HG02763 (cell line): Measurements from ENCODE around the gene EIF5AL1.
A peak's percentile ranks its signal among the peaks of the same experiment; 100 is the strongest.
"Not testable (repeated sequence)": the region's sequence is repeated elsewhere in the genome, so short reads cannot be mapped to it uniquely, and the experiment has no call there.

ENCODE experiments used
- ATAC-seq: cut with Tn5 transposase; IDR thresholded peaks from one replicate; pipeline ENCODE4 v1.9.1; 2021; ENCODE audit warnings: mild to moderate bottlenecking, moderate library complexity; ENCODE audit not compliant: unreplicated experiment

Gene EIF5AL1

DNA sequence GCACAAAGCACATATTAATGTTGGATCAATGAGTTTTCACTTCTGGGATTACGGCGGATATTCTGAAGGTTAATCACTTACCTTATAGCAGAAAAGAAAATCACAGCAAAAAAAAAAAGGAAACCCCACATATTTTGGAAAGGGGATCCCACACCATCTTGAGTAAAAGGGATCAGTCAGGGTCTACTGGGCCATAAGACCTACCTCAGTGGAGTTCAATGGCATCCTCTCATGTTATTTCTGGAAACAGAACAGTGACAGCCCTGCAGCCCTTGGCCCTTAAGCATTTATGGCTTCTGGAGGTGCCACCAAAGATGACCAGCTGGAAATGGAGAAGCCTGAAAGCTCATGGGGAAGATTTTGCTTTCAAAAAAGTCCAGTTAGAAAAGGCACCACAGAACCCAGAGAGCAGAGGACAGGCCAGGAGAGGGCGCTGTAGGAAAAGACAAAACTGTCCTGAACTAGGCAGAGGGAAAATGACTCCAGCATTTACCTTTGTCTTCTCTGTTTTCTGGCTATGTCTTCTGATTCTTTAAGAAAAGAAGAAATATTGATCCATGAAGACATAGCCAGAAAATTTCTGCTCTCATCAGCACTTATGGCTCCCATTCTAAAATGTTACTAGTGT, 2.9 kb upstream of the EIF5AL1 start:
- not testable (repeated sequence) for ATAC-seq

DNA sequence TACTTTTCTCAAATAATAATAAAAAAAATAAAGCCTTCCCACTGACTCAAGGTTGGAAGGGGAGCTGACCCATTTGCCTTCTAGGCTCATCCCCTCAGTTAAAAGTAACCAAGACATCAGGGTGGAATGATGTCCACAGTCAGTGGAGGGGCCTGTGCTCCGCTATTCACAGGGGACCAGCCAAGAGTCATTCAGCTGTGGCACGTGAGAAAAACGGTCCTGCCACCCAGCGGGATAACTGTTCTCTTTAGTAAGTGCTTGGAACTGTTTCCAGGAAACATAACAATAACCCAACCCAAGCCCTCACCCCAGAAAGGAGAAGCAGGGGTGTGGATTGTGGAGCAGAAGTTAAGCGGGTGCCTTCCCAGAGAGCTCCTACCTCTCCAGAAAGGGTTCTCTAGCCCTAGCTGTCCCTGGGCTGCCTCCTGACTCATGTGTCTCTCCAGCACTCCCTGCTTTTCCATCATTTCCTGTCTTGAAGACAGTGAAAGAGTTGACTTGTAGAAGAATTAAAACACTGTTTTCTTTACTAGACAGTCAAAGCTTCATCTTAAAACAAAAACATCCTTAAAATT, 2.3 kb upstream of the EIF5AL1 start:
- not testable (repeated sequence) for ATAC-seq

DNA sequence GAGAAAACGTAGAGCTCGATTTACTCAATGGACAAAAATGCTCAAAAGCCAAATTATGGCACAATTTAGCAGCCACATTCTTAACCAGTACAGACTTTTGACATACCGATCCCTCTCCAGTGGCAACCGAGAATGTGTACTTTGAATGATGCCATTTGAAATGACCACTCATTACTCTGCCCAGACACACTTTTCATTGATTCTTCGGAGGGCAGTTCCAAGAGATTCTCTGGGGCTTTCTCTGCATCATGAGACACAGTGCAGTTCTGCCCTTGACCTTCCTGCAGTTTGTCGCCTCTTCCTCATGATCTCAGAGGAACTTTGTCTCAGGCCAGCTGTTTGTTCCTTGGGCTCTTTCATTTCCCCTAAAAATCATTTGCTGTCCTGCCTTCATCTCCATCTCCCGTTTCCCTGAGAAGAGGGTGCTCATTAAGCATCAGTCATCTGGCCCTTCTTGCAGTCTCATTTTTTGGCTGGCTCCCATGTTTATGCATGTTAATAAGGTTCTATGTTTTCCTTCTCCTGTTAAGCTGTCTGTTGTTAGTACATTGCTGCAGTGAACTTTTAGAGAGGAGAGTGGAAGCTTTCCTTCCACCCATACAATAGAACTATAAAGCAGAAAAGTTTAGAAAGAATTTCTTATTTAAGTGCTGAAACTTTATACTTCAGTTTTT, 4.3 kb downstream of the EIF5AL1 start:
- not testable (repeated sequence) for ATAC-seq

DNA sequence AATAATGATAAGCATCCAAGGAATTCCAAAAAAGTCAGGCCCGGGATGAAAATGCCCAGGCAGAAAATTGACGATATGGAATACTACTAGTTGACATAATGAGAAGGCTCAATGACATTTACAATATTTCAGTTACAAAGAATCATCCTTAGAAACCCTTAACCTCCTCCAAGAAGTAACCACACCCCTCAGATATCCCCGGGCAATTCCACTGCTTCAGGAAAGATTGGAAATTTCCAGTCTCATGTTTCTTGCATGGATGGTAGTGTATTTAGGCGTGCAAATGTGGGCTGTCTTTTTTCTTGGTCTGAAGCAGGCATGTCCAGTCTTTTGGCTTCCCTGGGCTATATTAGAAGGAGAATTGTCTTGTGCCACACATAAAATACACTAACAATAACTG, 5.2 kb downstream of the EIF5AL1 start:
- ATAC-seq = not testable (repeated sequence)

DNA sequence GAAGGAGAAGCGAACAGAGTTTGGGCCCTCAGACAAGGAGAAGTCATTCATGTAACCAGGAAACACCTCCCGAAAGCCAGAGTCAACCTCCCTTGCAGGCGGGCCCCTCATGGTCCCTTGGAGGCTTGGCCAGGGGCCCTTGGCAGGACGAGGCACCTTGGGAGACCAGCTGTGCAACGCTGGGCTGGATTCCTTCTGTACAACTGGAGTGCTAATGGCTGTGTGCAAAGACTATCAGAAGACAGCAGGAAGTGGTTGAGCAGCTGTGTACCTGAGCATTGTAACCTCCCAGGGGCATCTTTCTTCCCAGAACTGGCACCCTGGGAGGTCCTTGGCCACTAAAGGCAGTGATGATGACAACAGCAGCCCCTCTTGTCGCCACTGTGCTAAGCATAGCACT, 9.4 kb downstream of the EIF5AL1 start:
- not testable (repeated sequence) for ATAC-seq

DNA sequence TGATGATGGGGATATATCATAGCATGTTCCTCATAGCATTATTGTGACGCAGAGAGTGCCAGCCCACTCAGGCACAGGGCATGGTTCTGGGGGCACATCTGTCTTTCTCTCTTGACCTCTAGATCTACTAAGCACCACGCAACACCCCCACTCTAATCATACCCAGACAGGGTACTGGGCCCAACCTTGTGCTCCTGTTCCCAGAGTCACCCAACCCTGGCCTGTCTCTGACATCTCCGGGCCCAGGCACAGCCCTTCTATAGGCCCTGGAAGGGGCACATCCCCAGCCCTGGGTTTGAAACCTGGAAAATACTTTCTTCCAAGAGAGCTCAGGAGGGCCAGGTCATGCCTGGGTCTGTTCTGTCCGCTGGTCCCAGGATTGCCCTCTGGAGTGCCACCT, 10.1 kb downstream of the EIF5AL1 start:
- not testable (repeated sequence) for ATAC-seq

DNA sequence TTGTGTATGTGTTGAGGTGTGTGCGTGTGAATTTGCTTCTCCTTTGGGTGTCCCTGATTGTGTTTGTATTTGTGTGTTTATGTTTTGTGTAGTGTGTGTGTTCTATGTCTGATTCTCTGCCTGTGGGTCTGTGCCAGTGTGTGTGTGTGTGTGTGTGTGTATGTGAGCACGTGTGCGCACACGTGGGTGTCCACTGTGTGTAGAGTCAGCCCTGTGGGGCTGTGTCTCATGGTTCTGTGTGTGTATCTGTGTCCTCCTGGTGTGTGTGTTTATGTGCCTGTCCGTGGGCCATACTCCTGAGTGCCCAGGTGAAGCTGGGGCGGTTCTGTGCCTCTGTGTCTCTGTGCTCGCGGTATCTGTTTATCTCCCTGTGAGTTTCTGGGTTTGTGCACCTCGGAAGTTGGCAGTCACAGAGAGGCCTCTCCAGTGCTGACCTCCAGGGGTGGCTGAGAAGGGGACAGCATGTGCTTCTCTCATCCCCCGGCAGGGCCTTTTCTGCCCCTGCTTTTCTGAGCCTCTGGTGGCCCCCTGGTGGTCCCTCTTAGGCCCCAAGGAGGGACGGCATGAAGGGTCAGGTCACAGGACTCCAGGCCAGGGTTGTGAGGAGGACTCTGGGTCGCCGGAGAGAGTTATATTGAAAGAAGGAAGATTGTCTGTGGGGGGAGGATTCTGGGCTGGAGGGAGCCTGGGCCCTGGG, 11.0 kb downstream of the EIF5AL1 start:
- ATAC-seq = not testable (repeated sequence)

DNA sequence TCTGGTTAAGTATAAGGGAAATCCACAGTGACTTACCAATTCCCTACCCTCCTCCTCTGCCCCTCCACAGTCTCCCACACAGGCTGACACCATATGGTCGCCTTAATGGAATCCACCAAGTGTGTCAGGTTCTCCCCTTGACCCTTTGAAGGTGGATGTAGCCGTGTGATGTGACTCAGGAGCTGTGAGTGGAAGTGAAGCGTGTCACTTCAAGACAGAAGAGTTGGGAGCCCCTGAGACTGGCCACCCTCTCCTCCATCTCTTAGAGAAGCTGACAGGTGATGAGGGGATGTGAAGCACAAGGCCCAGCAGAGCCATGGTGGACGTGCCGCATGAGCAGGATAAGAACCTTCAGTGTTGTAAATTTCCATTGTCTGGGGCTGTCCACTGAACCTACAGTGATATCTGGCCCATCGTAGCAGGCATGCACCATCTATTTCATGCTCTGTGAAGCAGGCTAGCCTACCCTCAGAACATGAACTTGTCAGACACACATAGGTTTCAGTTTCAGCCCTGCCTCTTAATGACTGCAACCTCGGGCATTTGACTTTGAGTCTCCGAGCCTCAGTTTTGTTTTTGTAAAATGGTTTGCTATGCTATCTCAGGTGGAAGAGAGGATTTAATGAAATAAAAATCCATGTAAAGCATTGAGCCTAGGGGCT, 12.8 kb downstream of the EIF5AL1 start:
- peak; percentile 86 for ATAC-seq

DNA sequence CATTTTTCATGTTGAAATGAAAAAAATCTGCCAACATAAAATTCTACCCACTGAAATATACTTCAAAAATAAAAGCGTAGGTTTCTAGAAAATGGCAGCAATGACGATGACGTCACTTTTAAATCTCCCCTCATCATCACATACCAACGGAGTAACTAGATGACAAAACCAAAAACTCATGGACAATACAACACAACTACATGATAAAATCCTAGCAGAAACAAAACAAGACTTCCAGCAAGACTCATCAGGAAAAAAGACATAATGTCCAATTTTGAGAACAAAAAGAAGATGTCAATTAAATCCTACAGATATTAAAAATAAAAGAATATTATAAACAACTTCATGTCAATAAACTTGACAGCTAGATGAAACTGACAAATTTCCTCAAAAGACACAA, 15.9 kb downstream of the EIF5AL1 start:
- not testable (repeated sequence) for ATAC-seq

DNA sequence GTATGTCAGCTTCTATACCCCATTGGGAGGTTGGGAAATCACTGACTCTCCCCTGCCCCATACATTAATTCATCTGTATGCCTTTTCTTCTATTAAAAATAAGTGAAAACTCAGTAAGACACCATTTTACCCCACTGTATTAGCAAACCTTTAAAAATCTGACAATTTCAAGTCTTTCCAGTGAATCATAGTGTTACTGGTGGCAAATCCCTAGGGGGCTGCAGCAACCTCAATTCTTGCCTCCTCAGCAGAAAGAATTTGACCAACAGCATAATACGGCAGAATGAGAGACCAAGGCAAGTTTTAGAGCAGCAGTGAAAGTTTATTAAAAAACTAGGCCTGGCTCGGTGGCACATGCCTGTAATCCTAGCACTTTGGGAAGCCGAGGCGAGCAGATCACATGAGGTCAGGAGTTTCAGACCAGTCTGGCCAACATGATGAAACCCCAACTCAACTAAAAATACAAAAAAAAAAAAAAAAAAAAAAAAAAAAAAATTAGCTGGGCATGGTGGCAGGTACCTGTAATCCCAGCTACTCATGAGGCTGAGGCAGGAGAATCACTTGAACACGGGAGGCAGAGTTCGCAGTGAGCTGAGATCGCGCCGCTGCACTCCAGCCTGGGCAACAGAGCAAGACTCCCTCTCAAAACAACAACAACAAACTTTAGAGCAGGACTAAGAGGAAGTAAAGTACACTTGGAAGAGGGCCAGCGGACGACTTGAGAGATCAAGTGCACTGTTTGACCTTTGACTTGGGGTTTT, 21.0 kb downstream of the EIF5AL1 start:
- ATAC-seq = not testable (repeated sequence)

DNA sequence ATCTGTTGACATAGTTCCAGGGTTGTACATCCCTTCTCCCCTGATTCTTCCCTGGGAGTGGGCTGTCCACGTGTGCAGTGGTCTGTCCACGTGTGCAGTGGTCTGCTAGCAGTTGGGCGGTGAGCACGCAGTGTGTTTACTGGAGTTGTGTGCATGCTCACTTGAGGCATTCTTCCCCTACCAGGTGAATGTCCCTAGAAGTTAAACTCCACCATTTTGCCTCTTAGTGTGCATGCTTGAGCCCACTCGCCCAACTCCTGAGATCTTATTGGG, 21.5 kb downstream of the EIF5AL1 start:
- not testable (repeated sequence) for ATAC-seq

DNA sequence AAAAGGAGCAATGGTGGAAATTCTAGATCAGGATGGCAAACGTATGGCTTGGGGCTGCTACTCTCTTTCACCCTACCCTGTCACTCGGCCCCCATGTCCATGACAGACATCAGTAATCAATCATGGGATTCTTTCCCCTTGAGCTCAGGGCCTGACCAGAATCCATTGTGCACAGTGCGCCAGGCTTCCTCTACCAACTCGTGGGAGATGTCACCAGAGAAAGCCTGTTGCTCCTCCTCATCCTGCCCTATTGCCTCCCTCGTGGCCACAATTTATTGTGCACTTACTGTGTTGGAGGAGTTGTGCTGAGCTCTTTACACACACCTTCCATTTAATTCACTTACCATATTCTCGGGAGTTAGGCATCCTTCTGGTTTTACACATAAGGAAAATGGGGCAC, 26.0 kb downstream of the EIF5AL1 start:
- not testable (repeated sequence) for ATAC-seq

DNA sequence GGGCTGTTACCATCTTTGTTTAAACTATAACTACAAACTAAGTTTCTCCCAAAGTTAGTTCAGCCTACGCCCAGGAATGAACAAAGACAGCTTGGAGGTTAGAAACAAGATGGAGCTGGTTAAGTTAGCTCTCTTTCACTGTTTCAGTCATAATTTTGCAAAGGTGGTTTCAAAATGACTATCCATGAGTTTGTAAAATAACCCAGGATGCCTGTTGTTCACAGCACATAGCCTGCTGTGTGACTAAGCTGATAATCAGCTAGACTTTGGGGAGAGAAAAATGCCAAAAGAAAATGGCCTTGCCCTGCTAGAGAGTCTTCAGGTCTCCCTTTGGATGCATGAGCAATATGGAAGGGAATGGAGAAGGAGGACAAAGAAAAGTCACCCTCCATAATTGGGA, 28.6 kb downstream of the EIF5AL1 start:
- ATAC-seq = peak; percentile 88

DNA sequence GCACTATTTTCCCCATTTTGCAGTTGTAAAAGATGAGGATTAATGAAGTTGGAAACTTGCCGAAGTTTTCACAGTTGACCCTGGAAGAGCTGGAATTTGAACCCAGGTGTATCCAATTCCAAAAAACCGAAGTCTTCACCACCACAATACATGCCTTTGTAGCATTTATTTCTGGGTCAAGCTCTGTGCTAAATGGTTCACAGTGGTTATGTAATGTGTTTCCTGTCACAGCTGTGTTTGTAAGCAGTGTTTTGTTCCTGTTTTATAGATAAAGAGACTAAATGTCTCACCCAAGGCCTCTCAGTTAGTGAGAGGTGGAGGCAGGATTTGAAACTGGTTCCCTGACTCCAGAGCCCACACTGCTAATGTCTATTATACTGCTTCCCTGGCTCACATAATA, 30.3 kb downstream of the EIF5AL1 start:
- ATAC-seq = no peak

DNA sequence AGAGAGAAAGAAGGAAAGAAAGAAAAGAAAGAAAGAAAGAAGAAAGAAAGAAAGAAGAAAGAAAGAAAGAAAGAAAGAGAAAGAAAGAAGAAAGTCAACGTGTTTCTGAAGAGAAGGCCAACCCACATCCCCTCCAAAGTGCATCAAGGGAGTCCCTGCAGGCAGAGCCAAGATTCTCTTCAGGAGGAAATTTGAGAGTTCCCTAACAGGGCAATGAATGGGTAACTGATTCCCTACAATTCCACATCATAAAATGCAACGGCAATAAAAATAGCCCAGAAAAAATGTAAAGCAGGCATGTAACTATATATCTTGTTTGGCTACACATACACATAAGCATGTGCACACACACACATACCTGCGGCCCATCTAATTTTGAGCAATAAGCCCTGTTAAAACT, 32.1 kb downstream of the EIF5AL1 start:
- not testable (repeated sequence) for ATAC-seq

DNA sequence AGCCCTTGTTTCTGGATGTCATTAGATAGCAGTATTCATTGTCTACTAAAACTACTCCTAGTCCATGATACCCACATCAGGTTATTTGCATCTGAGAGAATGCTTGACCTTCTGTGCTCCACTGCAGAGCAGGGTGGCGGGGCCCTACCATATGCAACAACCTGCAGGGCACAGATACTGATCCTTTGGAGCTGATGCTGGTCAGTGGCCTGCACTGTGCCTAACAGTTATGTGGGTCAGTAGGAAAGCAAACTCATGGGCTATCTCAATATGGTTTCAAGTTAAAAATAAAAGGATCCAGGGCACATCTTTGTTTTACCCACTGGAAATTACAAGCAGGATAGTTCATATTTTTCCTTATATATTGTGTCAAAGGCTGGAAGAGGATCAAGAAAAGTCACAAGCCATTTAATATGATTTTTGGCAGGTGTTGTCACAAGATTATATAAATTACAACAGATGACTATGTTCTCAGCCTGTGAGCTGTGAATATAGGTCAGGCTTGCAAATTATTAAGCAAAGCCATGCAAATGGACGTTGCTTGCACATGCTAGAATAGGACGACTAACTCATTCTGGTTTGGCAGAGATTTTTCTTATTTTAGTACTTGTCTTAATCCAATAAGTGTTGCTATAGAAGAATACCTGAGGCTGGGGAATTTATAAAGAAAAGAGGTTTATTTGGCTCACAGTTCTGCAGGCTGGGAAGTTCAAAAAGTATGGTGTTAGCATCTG, 32.8 kb downstream of the EIF5AL1 start:
- ATAC-seq = not testable (repeated sequence)

DNA sequence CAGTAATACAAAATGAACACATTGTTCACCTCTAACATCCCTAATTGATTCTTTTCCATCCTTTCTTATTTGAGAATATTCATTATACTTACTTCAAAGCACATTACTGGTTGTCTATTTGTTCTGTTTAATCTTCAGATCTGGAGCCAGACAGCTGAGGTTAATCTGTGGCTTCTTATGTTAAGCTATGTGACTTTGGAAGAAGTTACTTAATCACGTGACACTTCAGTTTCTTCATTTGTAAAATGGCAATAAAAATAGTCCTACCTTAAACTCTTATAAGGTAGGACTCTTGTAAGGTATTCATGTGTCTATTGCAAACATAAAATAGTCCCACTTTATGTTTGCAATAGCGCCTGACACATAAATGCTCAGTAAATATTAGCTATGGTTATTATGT, 34.8 kb downstream of the EIF5AL1 start:
- ATAC-seq = not testable (repeated sequence)

DNA sequence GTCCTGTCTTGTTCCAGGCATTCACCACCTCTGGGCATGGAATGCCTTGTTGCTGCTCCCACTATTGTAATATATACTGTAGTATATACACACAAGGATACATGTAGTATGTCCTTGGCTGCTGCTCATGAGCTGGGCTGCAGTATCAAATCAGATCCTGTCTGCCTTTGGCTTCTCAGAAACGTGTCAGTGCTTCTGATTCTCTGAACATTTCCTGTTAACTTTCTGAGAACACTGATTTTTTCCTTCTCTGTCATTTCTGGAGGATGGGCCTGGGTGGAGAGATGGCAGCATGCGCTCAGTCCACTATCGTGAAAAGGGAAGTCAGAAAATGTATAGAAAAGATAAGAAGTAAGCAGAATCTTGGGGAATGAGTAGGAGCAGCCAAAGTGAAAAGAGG, 35.6 kb downstream of the EIF5AL1 start:
- no peak for ATAC-seq

DNA sequence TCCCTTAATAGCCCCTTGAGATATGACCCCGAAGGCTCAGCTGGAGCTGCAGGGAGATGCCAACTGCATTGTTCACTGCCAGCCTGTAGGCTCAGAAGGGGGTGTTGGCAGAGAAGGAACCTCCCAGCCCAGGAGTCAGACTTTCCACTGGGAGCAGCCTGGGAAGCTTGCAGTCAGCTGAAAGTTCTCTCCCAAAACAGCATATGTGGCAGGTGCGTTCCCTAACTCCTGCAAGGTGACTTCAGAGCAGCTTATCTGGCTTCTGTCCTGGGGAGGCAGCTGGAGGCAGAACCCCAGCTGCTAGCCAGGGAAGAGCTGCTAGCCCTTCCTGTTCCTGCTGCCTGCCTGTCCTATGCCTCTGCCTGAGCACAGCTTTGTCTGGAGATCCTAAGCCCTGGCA, 39.8 kb downstream of the EIF5AL1 start:
- ATAC-seq = no peak
